HG02610 (cell line): ENCODE data around the gene DTX4.
A peak's percentile ranks its signal among the peaks of the same experiment; 100 is the strongest.

ENCODE experiments used
- ATAC-seq: cut with Tn5 transposase; IDR thresholded peaks from one replicate; pipeline ENCODE4 v1.9.1; 2021; ENCODE audit warnings: mild to moderate bottlenecking, moderate library complexity; ENCODE audit not compliant: unreplicated experiment

The DTX4 gene

GRCh38 chr11:59216641-59217564 lies 45.0 kb downstream of the DTX4 start:
- ATAC-seq, result peak; percentile 77

- no peak for ATAC-seq
These were observed 46.4 kb downstream of the DTX4 start for GRCh38 chr11:59218319-59218718.

GRCh38 chr11:59218893-59219292 lies 47.0 kb downstream of the DTX4 start:
- peak; percentile 28 for ATAC-seq

- ATAC-seq, result no peak
These were observed 47.9 kb downstream of the DTX4 start for GRCh38 chr11:59219836-59220235.

- no peak for ATAC-seq
These were observed 49.5 kb downstream of the DTX4 start for GRCh38 chr11:59221441-59221840.

GRCh38 chr11:59222464-59223060 lies 50.6 kb downstream of the DTX4 start:
- no peak for ATAC-seq

- no peak for ATAC-seq
These were observed 51.2 kb downstream of the DTX4 start for GRCh38 chr11:59223177-59223576.

- no peak for ATAC-seq
These were observed 51.7 kb downstream of the DTX4 start for GRCh38 chr11:59223611-59224010.

- ATAC-seq, result peak; percentile 41
These were observed 52.5 kb downstream of the DTX4 start for GRCh38 chr11:59224351-59224928.

- ATAC-seq, result peak; percentile 32
These were observed 53.1 kb downstream of the DTX4 start for GRCh38 chr11:59225017-59225416.

- no peak for ATAC-seq
These were observed 54.5 kb downstream of the DTX4 start for GRCh38 chr11:59226396-59226795.

GRCh38 chr11:59240322-59240721 lies 68.4 kb downstream of the DTX4 start:
- ATAC-seq, result no peak

- ATAC-seq, result no peak
These were observed 71.7 kb downstream of the DTX4 start for GRCh38 chr11:59243633-59244032.

GRCh38 chr11:59247531-59248227 lies 75.7 kb downstream of the DTX4 start:
- ATAC-seq, result no peak

GRCh38 chr11:59249535-59249934 lies 77.6 kb downstream of the DTX4 start:
- no peak for ATAC-seq

- ATAC-seq, result no peak
These were observed 81.1 kb downstream of the DTX4 start for GRCh38 chr11:59253001-59253400.

GRCh38 chr11:59254286-59254685 lies 82.4 kb downstream of the DTX4 start:
- no peak for ATAC-seq

GRCh38 chr11:59255281-59255680 lies 83.3 kb downstream of the DTX4 start:
- no peak for ATAC-seq
